Heart left ventricle (tissue), 13 donors: ENCODE results near the gene ZNF212.

ENCODE experiments used
- CTCF ChIP-seq, 12 donors: fragments of 200-600 bp; sonication (generic) in 4 of 12; IDR thresholded peaks; one replicate each; pipeline versions ENCODE4 v1.5.0 to v1.8.0; 2018 to 2022; ENCODE audit warnings: antibody characterized with exemption in 12 of 12, mild to moderate bottlenecking in 5 of 12
- POLR2A ChIP-seq, 2 donors: fragments of 450-650 bp; IDR thresholded peaks; one replicate each; pipeline ENCODE4 v1.6.1; 2017; ENCODE audit warnings: antibody characterized with exemption in 2 of 2, mild to moderate bottlenecking in 2 of 2, moderate library complexity in 2 of 2
- donor health status: ischemic (EF 13 %, LVEDD 7.1; RV severe dilation, severe dysfunction).
- donor health status: DM: no; HTN: yes; CAD: no.
- donor health status: DM: no; HTN: no; CAD: no.
- donor health status: ischemic (EF 25% LVEDD 6.9; RV normal size, moderate dysfunction).
- donor health status: ischemic (EF 25% LVEDD 5.7; RV mildly dilated, moderate dysfunction).
- donor health status: ischemic (EF 35%, LVEDD 5.7; RV mildly dilated, moderate dysfunction).
- donor health status: nonischemic (EF 11% LVEDD 7.7; RV severe dilation, severe dysfunction).
- donor health status: DM: yes; HTN: yes; CAD: no.
- donor health status: PGD.
- donor health status: ischemic (EF 29% LVEDD 5.4; RV normal size, mild dysfunction).
- donor health status: nonischemic (EF 23%, LVEDD 6.1; RV moderate dilation, normal function).

GRCh38 chr7:149216402-149216801 lies 23.0 kb upstream of the ZNF212 start:
- TF ChIP-seq POLR2A (IDR thresholded peaks at IDR 0.05): no peak
- TF ChIP-seq CTCF (IDR thresholded peaks at IDR 0.05): no peak
